Measurements from ENCODE around the gene TMEM190. TPM values are rescaled to one million over a fixed set of nuclear protein-coding genes. Genes with fewer than 3 reads are reported as not detected.

The TMEM190 gene
- total RNA-seq, 1 experiment from 2014 or later: not detected

DNA sequence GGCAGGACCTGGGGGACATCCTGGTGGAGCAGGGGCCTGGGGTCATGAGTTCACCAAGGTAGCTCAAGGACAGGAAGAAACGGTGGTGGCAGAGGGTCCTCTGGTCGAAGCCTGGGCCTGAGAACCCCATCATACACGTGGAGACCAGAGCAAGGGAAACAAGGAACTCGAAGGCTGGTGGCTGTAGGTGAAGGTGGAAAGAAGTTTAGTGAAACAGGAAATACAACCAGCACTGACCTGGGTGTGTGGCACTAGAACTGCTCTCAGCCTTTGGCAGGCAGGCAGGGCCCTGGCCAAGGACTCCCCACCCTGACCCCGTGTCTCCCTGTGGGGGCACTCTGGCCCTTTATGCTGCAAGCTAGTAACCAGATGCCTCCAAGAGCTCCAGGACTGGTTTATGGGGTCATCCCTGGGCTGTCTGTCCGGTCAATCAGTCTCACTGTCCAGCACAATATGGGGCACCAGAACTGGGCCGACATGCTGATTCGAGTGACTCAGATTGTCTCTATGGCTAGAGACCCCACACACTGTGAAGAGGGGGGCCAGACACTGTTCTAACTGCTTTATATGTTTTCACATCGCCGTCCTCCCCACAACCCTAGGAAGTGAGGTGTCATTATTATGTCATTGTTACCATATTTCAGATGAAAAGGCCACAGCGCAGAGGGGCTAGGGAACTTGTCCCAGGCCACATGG, 25.9 kb upstream of the TMEM190 start:
- DNase-seq (ENCODE audit: low spot score): no peak

DNA sequence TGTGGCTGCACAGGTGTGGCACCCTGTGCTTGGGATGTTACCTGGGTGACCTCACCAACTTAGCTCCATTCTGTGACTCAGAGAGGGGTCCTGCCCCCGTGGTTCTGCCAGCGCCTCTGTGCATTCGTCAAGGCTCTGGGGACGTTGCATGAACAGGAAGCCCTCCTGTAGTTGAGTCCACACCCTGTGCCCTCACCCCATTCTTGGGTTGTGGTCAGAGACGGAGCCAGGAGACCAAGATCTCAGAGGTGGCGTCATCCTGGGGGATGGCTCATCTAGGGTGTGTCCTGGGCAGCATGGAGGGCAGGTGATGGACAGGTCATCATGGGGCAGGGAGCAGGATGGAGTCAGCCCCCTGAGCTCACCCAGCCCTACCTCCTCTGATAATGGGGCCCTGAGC, 24.6 kb upstream of the TMEM190 start:
- no peak for DNase-seq (ENCODE audit: low spot score)

DNA sequence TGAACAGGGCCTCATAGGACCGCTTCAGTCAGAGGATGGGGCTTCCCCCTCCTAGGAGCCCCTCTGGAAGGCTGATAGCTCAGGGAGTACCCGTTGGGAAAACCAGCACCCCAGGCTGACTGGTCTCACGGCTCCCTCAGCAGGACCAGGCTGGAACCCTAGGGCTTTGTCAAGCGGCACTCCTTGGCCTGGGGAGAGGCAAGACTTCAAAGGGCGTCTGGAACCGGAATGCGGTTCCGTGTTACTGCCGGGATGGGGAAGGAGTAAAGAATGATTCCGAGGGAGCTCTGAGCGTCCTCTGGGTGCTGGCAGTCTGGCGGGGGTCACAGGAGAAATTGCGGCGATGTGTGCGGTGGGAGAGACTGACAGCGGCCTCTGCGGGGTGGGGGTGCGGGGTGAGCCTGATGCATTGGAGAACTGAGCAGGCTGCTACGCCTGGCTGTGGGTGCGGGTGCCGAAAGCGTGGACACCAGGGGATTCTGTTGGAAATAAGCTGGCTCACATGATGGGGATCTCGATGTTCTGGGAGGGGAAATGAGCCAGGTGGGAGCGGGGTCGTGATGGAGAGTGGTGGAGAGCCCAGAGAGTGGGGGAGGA, 24.0 kb upstream of the TMEM190 start:
- no peak for DNase-seq (ENCODE audit: low spot score)

DNA sequence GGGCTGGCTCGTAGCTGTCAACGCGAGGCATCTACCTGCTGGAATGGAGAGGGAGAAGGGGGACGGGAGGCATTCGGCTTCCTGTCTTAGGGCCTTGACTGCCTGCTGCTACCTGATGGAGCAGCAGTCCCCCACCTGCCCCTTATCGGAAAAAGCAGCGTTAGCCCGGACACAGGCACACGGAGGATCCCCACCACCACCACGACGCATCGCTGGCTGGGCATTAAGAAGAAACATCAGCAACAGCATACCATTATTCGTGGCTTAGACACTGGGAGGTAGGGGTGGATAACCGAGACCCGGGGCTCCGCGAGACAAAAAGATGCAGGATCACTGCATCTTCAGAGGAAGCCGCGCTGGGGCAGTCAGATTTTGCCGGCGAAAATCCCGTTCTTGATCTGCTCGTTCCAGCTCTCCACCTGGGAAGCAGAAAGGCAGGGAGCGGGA, 23.2 kb upstream of the TMEM190 start:
- no peak for DNase-seq (ENCODE audit: low spot score)

DNA sequence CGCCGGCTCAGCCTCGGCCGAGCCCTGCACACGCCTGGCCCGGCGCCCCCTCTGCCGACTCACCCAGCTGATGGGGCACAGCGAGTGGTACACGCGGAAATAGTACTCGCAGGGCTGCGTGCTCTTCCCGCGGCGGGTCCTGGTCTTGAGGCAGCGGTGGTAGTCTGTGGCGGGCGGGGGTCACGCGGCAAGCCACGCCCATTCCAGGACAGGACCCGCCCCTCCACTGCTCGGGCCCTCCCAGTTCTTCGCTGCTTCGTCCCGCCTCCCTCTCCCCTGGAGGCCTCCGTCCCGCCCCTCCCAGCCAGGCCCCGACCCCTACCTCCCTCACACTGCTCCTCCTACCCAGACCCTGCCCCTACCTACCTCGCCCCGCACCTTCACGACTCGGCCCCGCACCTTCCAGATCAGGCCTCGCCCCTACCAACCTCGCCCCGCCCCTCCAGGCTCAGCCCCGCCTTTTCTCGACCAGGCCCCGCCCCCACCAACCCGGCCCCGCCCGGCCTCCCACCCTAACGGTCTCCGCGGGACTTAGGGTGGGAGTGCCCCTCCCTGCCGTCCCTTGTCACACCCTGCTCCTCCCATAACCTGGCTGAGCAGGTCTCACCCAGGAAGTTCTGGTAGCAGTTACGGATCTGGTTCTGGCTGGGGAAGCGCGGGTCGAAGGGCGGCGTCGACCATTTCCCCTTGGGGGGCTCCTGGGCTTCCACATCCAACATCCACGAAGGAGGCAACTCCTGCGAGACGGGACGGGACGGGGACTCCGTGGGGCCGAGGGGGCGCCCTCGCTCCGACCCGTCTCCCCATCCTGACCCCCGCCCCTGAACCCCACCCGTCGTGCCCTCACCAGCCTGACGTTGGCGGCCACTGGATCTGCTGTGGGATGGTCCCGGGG, 22.6 kb upstream of the TMEM190 start:
- no peak for DNase-seq (ENCODE audit: low spot score)

DNA sequence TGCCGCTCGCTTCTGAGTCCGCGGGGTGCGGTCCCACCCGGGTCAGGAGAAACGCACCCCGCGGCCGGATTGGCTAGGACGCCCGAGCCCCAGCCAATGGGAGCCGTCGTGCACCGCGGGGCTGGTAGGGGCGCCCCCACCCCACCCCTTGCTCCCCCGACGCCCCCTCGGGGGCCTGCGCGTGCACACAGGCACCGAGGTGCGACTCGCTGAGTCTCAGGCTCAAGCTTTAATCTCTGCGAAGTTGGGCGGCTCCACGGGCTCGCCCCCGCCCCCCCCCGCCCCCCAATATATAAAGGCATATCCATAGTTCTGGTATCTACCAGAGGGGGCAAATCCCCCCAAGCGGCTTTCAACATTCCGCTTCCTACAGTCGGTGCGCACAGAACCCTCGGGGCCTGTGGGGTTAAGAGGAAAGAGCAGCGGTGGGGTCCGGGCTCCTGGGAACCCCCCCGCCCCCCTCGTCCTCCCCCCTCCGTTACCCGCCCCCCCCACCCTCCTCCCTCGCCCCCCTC, 21.9 kb upstream of the TMEM190 start, which contains the start of gene COX6B2:
Gene COX6B2 (minus strand): TSS at position 22 of the 515 bp plus-strand sequence. CDS start 198 bp downstream, outside the sequence.
- no peak for DNase-seq (ENCODE audit: low spot score)

DNA sequence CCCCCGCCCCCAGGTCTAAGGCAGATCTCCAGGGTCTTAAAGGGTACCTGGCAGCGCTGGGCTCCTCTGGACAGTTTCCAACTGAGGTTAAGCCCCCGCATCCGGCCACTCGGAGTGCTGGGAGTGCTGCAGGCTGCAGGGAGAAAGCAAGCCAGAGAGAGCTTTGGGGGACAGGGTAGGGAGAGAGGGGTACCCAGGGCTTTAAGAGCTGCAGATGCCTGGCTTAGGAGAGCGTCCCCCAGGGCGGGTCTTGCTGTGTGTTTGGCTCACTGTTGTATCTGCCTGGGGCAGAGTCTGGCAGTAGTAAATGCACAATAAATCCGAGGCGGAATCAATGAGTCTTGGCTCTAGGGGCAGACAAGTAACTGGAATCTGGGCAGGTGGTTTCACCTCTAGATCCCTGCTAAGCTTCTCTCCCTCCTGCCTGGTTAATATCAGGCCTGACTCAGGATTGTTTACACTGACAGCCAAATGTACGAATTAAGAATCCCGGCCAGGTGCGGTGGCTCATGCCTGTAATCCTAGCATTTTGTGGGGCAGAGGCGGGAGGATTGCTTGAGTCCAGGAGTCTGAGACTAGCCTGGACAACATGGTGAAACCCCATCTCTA, 21.3 kb upstream of the TMEM190 start:
- no peak for DNase-seq (ENCODE audit: low spot score)

DNA sequence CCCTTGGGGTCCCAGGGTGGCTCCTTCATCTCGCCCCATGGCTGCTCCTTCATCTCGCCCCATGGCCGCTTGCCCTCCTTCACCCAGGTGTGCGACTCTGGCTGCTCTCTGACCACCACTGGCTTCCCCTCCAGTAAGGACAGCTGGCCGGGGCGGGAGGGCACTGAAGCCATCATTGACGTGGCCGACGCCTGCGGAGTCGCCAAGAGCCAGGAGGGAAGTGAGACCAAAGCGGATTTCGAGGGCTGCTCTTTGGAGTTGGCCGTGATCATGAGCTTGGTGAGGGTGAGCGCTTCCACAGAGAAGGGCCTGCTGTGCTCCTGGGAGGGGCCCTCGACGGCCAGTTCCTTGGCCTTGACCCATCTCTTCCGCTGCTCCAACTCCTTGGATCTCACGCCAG, 18.1 kb upstream of the TMEM190 start:
- DNase-seq (ENCODE audit: low spot score): no peak

DNA sequence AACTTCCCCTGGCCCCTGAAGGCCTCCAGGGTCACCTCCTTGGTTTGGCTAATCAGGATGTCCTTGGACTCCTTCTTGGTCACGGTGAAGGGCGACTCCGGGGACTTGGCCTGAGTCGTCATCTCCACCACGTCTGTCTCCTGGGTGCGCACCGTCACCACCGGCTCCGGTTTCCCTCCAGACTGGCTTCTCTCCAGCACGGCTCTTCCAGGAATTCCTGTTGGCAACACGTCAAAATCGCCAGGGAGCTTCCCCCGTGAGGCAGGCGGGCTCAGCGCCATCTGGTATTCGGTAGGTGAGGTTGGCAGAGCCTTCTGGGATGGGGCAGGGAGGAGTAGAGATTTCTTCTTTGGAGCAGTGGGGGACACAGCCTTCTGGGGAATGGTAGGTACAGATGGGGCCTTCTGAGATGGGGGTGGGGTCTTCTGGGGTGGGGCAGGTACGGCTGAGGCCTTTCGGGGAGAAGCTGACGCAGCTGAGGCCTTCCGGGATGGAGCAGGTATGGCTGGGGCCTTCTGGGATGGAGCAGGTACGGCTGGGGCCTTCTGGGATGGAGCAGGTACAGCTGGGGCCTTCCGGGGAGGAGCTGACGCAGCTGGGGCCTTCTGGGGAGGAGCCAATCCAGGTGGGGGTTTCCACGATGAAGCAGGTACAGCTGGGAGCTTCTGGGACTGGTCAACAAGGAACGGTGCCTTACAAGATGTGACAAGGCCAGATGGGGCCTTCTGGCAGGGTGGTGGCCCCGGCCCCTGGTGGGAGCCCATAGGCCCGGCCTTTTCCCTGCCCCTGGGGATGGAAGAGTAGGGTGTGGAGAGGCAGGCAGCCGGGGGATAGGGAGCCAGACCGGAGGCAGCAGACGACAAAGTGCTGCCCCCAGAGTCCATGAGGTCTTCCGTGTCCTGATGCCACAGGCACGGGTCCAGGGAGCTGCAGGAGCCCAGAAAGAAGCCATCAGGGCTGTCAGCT, 17.4 kb upstream of the TMEM190 start:
- peak; percentile 66 for DNase-seq (ENCODE audit: low spot score)

DNA sequence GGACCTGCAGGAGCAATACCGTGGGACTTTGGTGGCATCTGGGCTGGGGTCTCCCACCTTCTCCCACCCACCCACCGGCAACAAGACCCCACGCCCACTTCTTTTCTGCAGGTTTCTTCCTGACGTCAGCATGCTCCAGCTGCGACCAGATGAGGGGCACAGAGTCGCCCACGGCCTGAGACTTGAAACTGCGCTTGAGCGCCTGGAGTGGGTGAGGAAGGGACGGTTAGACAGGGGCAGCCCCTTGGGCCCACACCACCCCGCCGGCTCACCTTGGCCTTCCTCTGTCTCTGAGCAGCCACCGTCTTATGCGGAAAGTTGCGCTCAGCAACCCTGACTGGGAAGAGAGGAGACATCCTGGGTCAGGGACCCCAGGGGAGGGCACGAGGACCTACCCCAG, 15.7 kb upstream of the TMEM190 start:
- DNase-seq (ENCODE audit: low spot score): no peak

DNA sequence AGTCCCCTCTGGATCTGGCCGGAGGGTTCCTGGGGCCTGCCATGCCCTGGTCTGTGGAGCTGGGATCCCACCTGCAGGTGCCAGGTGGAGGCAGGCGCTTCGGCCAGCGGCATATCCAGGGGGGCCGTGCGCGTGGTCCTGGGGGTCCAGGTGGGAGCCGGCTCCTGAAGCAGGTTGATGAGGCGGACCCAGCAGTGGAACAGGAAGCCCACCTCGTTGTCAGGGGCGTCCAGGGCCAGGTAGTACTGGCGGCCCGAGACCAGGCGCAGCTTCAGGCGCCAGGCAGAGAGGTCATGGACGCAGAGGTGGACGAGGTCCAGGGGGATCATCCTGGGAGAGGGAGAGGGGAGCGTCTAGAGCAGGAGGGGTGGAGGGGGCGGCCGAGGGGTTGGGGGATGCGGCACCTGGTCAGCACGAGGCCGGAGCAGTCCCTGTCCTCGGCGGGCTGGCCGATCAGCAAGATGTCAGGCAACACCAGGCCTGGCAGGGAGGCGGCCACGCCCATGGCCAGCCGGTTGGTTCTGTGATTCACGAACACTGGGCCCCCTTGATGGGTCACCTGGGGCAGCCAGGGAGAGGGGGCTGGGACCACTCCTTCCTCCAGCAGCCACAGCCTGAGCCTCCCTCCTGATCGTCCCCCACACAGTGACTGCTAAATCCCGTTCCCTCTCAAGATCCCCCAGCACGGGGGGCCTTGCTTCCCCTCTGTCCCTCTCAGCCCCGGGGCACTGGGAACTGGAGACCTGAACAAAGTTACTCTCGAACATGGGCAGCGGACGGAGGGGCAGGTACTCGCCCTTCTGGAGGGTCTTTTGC, 14.2 kb upstream of the TMEM190 start:
- no peak for DNase-seq (ENCODE audit: low spot score)

DNA sequence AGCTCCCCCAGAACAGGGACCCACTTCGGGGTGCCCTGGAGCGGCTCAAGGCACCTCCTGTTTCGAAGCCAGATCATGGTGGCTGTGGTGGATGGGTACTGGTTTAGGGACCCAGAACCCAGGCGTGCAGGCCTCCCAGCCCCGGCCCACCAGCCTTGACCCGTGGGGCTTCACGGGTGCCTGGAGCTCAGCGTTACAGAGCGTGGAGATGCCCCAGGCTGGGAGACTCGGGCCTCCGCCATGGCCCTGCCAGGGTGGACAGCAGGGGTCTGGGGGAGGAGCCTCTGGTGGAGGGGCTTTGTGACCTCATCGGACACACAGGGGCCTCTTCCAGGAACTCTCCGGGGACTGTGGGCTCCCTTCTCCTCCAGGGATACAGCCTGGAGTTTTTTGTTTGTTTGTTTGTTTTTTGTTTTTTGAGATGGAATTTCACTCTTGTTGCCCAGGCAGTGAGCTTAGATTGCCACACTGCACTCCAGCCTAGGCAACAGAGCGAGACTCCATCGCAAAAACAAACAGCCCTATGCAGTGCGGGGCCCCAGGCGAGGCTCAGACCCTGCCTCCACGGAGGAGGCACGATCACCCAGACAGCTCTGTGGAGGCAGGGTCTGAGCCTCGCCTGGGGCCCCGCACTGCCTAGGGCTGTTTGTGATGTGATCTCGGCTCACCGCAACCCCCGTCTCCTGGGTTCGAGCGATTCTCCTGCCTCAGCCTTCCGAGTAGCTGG, 13.5 kb upstream of the TMEM190 start, which contains the start of gene GARIN5B:
Gene GARIN5B (minus strand): TSS at position 271 of the 727 bp plus-strand sequence. CDS start 194 bp downstream, at position 77.
- no peak for DNase-seq (ENCODE audit: low spot score)

DNA sequence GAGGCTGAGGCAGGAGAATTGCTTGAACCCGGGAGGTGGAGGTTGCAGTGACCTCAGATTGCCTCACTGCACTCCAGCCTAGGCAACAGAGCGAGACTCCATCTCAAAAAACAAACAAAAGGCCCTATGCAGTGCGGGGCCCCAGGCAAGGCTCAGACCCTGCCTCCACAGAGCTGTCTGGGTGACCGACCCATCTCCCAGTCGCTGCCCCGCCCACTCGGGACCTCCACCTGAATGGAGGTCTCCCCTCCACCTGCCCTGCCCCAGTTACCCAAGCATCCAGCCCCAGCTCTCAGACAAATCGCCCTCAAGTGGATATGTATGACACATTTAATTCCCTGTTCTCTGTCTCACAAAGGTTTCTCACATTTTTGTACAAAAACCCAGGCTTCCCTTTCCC, 11.4 kb upstream of the TMEM190 start:
- no peak for DNase-seq (ENCODE audit: low spot score)

DNA sequence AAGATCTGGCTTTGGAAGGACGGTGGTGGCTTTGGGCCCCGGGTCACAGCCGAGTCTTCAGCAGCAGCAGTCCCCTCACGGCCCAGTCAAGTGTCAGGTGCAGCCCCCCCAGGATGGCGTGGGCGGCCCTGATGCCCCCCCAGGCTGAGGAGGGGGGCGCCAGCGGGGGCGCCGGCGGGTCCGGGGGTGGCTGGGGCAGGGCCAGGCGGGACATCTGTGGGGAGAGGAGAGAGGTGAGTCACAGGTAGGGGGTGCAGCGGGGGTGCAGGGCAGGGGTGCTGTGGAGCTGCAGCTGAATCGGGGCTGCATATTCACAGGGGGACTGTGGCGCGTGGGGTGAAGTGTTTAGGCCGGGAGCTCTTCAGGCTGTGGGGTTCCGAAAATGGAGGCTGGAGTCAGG, 10.7 kb upstream of the TMEM190 start:
- no peak for DNase-seq (ENCODE audit: low spot score)

DNA sequence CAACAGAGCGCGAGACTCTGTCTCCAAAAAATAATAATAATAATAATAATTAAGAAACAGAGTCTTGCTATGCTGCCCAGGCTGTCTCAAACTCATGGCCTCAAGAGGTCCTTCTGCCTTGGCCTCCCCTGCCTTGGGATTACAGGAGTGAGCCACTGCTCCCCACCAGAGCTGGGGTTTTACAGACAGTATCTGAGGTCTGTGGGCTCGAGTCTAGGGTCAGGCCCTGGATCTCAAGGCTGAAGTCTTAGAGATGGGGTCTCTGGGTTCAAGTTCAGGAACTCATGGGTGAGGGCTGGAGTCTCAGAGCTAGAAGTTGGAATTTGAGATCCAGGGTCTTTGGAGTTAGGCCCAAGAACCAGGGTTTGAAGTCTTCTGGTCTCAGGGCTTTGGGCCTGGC, 9.8 kb upstream of the TMEM190 start:
- DNase-seq (ENCODE audit: low spot score): no peak

DNA sequence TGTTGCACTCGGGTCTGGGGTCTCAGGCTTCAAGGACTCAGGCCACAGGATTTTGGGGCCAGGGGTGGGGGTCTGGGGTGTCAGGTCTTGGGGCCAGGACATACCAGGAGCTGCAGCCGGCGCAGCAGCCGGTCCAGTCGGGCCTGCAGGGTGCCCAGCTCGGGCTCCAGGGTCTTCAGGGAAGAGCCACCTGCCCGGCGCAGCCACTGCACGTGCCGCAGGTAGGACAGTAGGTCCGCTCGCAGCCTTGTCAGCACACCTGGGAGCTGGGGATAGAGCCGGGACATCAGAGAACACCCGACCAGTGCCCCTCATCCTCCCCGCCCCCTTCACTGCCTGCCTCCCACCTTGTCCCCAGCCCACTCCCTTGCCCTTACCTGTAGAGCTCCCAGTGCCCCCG, 8.5 kb upstream of the TMEM190 start:
- DNase-seq (ENCODE audit: low spot score): no peak

DNA sequence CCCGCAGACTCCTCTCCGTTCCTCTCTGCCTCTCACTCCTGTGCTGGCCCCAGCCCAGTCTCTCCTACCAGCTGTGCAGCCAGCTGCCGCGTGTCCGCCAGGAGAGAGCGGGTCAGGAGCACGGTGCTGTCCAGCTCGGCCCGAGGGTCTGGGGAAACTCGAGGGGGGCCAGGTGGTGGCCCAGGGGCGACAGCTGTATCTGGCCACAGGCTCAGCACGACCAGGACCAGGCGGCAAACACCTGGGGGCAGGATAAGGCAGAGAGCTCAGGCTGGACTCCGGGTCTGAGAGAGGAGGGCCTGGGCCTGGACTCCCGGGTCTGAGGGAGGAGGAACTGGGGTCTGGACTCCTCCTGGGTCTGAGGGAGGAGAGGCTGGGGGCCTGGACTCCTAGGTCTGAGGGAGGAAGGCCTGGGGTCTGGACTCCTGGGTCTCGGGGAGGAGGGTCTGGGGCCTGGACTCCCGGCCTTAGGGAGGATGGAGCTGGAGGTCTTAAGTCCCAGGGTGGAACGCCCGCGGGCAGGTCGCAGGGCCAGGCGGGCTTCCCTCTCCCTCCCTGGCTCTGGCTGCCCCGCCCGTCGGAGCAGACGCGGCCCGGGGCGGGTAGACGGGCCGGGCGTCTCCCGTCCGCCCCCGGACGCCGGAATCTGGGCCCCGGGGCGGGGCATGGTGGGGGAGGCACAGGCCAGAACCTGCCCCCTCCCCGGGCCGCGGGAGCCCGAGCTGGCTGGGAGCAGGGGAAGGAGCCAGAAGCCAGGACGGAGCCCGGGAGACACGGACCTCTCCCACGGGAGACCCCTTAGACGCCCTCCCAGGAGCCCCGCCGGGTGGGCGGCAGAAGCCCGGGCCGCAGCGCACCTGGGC, 7.7 kb upstream of the TMEM190 start:
- no peak for DNase-seq (ENCODE audit: low spot score)

Data from H4 (cell line).